Adrenal gland (tissue), 5 donors: ENCODE data around the gene ABCC6.
"Not testable (repeated sequence)": the region's sequence is repeated elsewhere in the genome, so short reads cannot be mapped to it uniquely, and the experiment has no call there.

Experiments
- POLR2A ChIP-seq, 2 donors: fragments of 450-650 bp; IDR thresholded peaks; one replicate each; pipeline ENCODE4 v1.6.1; 2017; ENCODE audit warnings: antibody characterized with exemption in 2 of 2, mild to moderate bottlenecking in 2 of 2, moderate library complexity in 1 of 2
- TF ChIP-seq, protein P1 (sequence below), 6 experiments: fragments of 450-650 bp in 4 of 6; fragments of 200-600 bp in 2 of 6; sonication (generic) in 1 of 6; IDR thresholded peaks; 1 replicate in 5 of 6; 2 replicates in 1 of 6; pipeline versions ENCODE4 v1.5.1 to v1.8.0; 2016 to 2021; ENCODE audit warnings: antibody characterized with exemption in 6 of 6, mild to moderate bottlenecking in 2 of 6, moderate library complexity in 1 of 6
- donor health status: DM: no; HTN: no; CAD: no.

DNA sequence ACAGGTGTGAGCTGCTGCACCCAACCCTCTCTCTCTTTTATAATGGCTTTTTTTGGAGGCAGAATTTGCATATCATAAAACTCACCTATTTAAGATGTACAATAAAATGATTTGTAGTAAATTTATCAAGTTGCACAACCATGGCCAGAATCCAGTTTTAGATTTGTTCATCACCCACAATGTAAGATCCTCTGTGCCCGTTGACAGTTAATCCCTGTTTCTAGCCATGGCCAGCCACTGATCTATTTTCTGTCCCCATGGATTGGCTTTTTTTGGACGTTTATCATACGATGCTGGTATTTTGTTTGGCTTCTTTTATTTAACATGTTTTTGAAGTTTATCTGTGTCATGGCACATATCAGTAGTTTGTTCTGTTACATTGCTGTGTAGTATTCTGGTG is 44.4 kb upstream of the ABCC6 start:
- TF ChIP-seq, protein P1, sequence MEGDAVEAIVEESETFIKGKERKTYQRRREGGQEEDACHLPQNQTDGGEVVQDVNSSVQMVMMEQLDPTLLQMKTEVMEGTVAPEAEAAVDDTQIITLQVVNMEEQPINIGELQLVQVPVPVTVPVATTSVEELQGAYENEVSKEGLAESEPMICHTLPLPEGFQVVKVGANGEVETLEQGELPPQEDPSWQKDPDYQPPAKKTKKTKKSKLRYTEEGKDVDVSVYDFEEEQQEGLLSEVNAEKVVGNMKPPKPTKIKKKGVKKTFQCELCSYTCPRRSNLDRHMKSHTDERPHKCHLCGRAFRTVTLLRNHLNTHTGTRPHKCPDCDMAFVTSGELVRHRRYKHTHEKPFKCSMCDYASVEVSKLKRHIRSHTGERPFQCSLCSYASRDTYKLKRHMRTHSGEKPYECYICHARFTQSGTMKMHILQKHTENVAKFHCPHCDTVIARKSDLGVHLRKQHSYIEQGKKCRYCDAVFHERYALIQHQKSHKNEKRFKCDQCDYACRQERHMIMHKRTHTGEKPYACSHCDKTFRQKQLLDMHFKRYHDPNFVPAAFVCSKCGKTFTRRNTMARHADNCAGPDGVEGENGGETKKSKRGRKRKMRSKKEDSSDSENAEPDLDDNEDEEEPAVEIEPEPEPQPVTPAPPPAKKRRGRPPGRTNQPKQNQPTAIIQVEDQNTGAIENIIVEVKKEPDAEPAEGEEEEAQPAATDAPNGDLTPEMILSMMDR (IDR thresholded peaks at IDR 0.05), result not testable (repeated sequence)
- TF ChIP-seq POLR2A (IDR thresholded peaks at IDR 0.05), result not testable (repeated sequence)
